NOMO-1 (cell line): ENCODE data around the gene MYZAP.

ENCODE experiments used
- DNase-seq, 2 experiments: peaks; one replicate each; lab custom pipeline; 2025; ENCODE audit not compliant: unreplicated experiment in 2 of 2; lab: John Stamatoyannopoulos, UW

MYZAP gene

DNA sequence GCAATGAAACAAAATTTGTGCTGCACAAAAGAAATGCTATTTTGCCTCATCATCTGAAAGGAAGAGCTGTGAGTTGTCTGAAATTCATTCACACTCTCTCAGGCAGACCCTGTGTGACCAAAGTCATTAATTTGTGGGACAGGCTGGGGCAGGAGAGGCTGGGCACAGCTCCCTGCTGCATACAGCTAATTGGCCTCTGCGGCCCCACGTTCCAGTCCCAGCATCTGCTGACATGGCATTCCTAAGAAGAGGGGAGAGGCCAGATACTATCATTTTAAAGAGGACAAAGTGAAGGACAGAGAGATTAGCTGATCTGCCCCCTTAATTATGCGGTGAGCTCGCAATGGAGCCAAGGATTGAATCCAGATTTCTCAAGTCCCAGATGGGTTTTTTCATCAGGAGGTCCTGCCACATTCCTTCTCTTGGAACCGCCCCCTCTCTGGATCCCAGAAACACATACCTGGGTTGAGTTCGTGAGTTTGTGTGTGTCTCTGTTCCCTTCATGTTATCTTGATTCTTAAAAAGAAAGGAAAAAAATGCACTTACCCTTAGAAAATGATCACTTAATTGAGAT, 139.9 kb downstream of the MYZAP start:
- DNase-seq = no peak

DNA sequence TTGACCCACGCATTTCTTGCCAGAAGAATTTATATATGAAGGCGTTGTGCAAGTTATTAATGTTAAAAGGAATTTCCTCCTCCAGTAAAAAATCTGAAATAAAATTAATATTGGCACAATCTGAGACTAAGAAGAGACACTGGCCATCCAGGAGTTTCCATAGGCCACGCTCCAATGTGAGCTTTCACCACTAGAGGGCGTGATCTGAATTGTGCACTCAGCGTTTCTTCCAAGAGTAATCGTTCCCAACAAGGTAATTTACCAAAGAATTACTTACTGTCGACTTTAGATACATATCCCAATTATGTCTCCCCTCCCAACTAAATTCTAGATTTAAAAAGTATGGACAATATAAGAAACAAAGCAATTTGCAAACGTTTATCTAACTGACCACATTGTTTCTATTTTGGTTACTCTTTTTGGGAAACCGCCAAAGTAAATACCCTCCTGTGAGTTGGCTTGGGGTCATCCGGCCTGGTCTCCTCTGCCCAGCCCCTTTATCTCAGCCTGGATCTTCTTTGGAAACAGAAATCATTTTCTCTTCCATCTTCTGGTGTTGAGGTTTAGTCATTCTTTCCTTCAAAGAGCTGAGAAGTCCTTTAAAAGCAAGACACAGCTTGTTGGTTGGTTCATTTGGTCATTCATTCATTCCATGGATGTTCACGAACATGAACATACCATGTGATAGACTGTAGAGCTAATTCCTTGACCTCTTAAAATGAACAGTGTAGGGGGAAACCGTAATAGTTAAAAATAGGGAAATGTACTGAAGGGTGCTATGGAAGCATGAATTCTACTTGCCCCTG, 141.0 kb downstream of the MYZAP start:
- peak in 1 of 2 experiments; percentile 34 for DNase-seq

DNA sequence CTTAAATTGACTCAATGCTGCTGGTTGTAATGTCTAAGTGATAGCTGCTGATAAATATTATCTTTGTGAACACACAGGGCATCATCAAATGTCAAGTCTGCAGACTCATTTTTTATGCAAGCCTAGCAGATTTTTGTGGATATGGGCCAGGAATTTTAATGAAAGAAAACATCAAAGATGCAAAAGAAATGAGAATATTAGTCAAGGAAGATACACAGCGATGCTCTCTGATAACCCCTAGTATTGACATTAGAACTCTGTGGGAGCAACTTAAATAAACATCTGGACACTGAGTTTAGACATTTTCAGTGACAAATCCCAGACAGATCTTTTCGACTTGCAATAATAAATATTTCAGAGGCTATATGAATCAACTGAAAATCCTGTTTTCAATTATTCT, 143.2 kb downstream of the MYZAP start:
- no peak for DNase-seq
